GM18505 (cell line): ENCODE measurements around the gene MUC5B.

Source experiments
- ATAC-seq: cut with Tn5 transposase; IDR thresholded peaks from one replicate; pipeline ENCODE4 v1.9.1; 2021; ENCODE audit not compliant: unreplicated experiment
- POLR2A ChIP-seq: IDR thresholded peaks from 4 replicates; pipeline ENCODE4 v1.6.1; 2011; ENCODE audit warnings: borderline replicate concordance; ENCODE audit not compliant: insufficient read depth, insufficient read length; ENCODE audit errors: extremely low read depth

Gene MUC5B

GRCh38 chr11:1276041-1276790, 53.4 kb downstream of the MUC5B start:
- no peak for TF ChIP-seq POLR2A
- no peak for ATAC-seq

DNA sequence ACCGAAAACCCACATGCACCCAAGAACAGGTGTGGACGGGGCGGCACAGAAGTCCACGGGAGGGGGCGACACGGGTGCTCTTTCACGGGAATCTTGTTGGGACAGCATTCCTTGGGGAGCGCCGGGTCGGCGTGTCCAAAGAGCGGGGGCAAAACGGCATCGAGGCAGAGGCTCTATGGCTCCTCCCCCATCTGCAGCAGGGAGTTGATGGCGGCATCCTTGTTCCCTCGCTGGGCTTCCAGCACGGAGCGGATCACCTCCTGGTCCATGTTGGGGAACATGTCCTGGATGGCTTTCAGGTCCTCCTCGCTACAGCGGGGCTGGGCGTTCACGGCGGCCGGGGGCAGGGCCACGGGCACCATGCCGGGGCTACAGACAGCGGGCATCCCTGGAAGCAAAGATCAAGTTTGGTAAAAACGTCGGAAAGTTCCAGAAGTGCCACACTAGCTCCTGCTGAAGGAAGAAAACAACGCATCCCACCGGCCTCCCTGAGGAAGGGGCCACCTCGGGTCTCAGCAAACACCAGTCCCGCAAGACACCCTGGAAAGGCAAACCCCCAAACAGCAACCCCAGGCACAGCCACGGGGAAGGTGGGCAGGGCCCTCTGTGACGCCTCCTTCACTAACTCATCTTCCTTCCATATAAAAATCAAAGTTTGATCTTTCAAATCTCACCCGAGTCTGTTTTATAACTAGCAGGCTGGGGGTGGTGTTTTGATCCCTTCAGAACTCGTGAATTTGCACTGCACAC, 54.2 kb downstream of the MUC5B start:
- no peak for ATAC-seq
- TF ChIP-seq POLR2A: no peak

DNA sequence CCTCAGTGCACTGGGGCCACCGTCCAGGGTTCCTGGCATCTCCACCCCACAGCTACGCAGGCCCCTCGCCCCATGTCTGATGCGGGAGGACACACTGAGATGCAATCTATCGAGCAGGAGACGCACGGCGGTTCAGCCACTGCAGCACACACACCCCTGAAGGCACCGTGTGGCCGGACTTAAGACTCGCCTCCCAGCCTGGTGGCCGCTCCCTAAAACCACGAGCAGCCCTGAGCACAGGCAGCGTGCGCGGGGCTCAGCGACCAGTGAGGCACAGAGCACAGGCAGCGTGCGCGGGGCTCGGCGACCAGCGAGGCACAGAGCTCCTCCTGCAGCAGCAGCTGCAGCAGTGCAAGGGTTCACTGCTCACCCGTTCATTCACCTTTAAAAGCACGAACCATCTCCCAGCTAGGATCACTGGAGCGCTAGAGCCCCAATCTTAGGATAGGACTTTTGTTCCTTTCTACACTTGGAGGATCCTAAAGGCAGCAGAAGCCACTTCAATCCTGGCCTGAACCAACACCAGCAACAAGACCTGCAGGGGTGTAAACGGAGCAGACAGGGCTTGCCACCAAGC, 55.2 kb downstream of the MUC5B start:
- no peak for TF ChIP-seq POLR2A
- no peak for ATAC-seq

DNA sequence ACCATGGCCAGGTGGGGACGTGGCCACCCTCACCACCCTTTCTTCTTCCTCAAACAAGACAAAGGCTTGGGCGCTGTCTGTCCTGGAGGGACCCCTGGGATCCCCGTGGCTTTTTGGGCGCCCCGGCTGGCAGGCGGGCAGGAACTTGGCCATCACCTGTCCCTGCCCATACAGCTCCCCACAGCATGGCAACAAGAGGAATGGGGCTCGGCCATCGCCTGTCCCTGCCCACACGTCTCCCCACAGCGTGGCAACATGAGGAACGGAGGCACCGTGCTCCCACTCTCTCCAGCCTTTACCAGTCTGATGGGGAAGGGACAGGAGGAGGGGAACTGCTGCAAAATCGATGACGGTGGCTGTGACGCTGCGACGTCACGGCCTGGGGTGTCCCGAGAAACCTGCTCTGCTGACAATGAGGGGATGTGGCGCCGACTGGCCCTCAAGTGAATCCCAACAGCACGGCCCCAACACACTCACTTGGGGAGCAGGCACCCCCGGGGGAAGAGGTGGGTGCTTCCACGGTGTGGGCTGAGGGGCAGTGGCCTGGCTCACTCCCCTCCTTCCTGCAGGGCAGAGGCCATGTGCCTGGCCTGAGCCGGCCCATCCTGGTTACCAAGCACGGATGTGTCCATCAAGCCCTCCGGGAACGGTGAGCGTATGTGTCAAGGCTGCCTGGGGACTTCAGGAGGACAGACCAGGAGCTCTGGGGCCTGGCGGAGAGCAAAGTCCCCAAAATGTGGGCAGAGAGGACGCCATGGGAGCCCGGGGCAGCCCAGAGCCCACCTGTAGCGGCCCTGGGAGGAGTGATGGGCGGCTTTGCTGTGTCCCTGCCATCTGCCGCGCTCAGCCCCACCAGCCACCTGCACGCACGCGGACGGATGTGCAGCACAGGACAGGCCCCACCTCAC, 56.2 kb downstream of the MUC5B start:
- TF ChIP-seq POLR2A: no peak
- ATAC-seq: no peak

DNA sequence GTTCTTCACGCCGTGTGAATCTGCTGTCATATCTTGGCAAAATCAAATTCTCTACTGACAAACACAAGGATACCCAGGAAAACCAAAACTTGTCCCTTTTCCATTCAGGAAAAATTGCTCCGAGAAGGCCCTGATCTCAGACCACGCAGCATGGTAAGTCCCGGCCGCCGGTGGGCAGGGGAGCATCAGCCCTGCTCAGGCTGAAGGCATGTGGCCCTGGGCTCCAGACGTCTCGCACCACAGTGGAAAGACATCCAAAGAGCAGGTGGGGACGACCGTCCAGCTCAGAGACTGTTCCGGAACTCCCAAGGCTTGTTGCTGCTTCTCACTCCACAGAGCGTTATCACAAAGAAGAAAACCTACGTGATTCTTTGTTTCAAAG, 56.8 kb downstream of the MUC5B start:
- no peak for ATAC-seq
- TF ChIP-seq POLR2A: no peak

GRCh38 chr11:1280116-1281035, 57.5 kb downstream of the MUC5B start:
- ATAC-seq: no peak
- TF ChIP-seq POLR2A: no peak

GRCh38 chr11:1281326-1281973, 58.6 kb downstream of the MUC5B start:
- no peak for TF ChIP-seq POLR2A
- ATAC-seq: no peak

- no peak for TF ChIP-seq POLR2A
- no peak for ATAC-seq
These were observed 59.1 kb downstream of the MUC5B start for GRCh38 chr11:1281974-1282365.

DNA sequence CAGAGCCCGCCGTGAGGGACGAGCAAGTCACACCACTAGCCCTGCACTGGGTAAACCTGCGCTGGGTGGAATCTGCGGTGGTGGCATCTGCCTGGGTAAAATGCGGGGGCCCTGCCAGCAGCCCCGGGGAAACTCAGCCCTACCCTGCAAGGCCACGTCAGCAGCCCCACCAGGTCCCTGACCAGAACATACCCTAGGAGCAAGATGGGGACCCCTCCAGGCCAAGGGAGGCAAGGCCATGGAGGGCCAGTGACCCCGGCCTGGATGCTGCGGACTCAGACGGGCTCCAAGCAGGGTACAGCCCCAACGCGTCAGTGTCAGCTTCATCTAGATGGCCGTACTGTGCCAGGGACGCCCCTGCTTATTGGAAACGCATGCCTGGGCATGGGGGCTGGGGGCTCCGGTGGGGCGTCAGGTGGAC, 60.2 kb downstream of the MUC5B start:
- no peak for TF ChIP-seq POLR2A
- no peak for ATAC-seq

DNA sequence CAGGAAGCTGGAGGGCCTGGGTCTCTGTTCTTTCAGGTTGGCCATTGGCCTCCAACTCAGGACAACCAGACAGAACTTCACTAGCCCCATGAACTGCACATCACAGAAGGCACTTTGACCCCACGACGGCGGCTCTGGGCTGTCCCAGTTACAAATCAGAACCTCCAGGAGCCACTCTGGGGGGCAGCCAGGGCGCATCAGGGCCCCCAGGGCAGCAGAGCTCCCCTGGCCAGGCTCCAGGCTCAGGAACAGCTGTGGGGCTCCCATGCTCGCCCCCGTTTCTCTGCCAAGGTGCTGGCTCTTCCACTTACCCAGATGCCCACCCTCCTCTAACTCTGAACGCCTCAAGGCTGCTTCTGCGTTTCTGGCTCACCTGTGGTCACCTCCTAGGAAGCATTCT, 61.0 kb downstream of the MUC5B start:
- no peak for ATAC-seq
- TF ChIP-seq POLR2A: no peak

DNA sequence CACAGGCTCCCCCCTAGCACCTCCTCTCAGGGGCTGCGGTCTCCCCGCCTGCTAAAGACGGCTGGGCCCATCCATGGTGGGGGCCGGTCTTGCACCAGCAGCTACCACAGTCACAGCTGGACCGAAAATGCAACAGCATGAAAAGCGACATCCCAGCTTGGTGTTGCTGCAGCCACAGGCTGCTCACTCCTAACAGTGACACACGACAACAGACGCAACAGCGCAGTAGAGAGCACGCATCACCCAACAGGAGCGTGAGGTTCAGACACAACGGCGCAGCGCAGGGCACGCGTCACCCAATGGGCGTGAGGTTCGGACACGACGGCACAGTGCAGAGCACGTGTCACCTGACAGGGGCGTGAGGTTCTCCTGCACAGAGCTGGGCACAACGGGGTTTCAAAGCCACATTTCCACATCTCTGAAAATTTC, 62.5 kb downstream of the MUC5B start:
- no peak for TF ChIP-seq POLR2A
- no peak for ATAC-seq

DNA sequence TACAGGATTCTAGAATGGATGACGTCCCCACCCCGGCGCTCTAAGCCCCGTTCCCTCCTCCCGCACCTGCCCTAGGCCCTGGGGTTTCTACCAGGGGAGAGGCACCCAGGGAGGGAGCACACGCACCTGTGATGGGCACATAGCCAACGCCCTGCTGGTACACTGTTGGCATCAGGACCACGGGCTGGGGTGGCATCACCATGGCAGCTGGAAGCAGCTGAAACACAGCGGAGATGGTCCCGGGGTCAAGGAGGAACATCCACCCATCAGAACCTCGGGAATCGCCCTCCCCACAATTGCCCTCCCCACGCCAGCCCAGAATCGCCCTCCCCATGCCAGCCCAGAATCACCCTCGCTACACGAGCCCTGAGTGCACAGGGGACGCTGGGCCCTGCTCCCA, 63.0 kb downstream of the MUC5B start:
- ATAC-seq: no peak
- no peak for TF ChIP-seq POLR2A
